MCF 10A (cell line): ENCODE data around the gene NOS2. TPM values are rescaled to one million over a fixed set of nuclear protein-coding genes. Genes with fewer than 3 reads are reported as not detected.

Experiments used
- BruUV-seq: library from RNA; stranded (reverse); fragments of 400-500 nt; replicated peaks from 2 replicates; lab custom pipeline; 2021; lab: Mats Ljungman, UMichigan
- CTCF ChIA-PET: fragments of 300-600 bp; sonication (Branson Sonifier 250); formaldehyde crosslinking; extraction: SDS; loops from one replicate; lab custom pipeline; 2021; ENCODE audit warnings: antibody characterized with exemption, inconsistent platforms; lab: Yijun Ruan, JAX
- POLR2A ChIA-PET: fragments of 300-600, 350-650 bp; sonication (Branson Sonifier 250); formaldehyde crosslinking; extraction: SDS; loops from one replicate; lab custom pipeline; 2020; ENCODE audit warnings: antibody characterized with exemption, inconsistent platforms; lab: Yijun Ruan, JAX
- DNase-seq: peaks from one replicate; pipeline ENCODE4 v3.0.0-alpha.2; 2018; ENCODE audit not compliant: unreplicated experiment
- H3K27ac Mint-ChIP-seq: one replicate; pipeline ENCODE4 v1.8.0; 2022; ENCODE audit warnings: mild to moderate bottlenecking, low read depth, mixed read lengths; ENCODE audit not compliant: unreplicated experiment
- H3K27me3 Mint-ChIP-seq: one replicate; pipeline ENCODE4 v1.8.0; 2022; ENCODE audit warnings: mixed read lengths; ENCODE audit not compliant: insufficient read depth, unreplicated experiment
- H3K36me3 Mint-ChIP-seq: one replicate; pipeline ENCODE4 v1.8.0; 2022; ENCODE audit warnings: mild to moderate bottlenecking, moderate library complexity, mixed read lengths; ENCODE audit not compliant: insufficient read depth, unreplicated experiment
- H3K4me1 Mint-ChIP-seq: one replicate; pipeline ENCODE4 v1.8.0; 2022; ENCODE audit warnings: mixed read lengths; ENCODE audit not compliant: insufficient read depth, unreplicated experiment
- H3K4me3 Mint-ChIP-seq: one replicate; pipeline ENCODE4 v1.8.0; 2022; ENCODE audit warnings: mild to moderate bottlenecking, moderate library complexity, mixed read lengths; ENCODE audit not compliant: unreplicated experiment
- H3K9me3 Mint-ChIP-seq: one replicate; pipeline ENCODE4 v1.8.0; 2022; ENCODE audit warnings: mixed read lengths; ENCODE audit not compliant: unreplicated experiment
- CTCF ChIP-seq: fragments of 200-600 bp; IDR thresholded peaks from one replicate; pipeline ENCODE4 v1.8.0; 2022; ENCODE audit warnings: antibody characterized with exemption, mild to moderate bottlenecking; ENCODE audit not compliant: unreplicated experiment
- intact Hi-C: fragments of 100-400 bp; cut with micrococcal nuclease; formaldehyde crosslinking; loops from 2 replicates; pipeline ENCODE4 v1.14.1; 2022
- total RNA-seq: library from RNA; stranded (reverse); gene quantifications from 2 replicates; pipeline ENCODE4 v1.2.3, GENCODE V29; 2022

The NOS2 gene
- total RNA-seq, 1 experiment from 2014 or later, result not detected

GRCh38 chr17:27809555-27809954 is 9.2 kb upstream of the NOS2 start:
- intact Hi-C loops, result loop anchor here (5.0 kb wide), 1 partner anchor 53 kb away; no protein-coding TSS in a partner anchor
- no peak for TF ChIP-seq CTCF
- Mint-ChIP-seq H3K9me3 (no peaks in the 10 kb centered on the region), H3K27ac (no peak overlapping the region), H3K4me3 (no peak overlapping the region), H3K27me3 (no peaks in the 10 kb centered on the region), H3K36me3 (no peaks in the 10 kb centered on the region), H3K4me1 (peaks cover 7% of the 10 kb centered on the region)
- ChIA-PET CTCF (interaction anchor here (0.5 to 22.3 kb wide), 5 partner anchors 10 to 470 kb away, joined by 3 to 445 read pairs (median 4); partner anchors contain the start of gene LYRM9), POLR2A (interaction anchor here (2.2 kb wide), 1 partner anchor 66 kb away, joined by 6 read pairs; no protein-coding TSS in a partner anchor)
- DNase-seq, result no peak
- no TSS peak for BruUV-seq

DNA sequence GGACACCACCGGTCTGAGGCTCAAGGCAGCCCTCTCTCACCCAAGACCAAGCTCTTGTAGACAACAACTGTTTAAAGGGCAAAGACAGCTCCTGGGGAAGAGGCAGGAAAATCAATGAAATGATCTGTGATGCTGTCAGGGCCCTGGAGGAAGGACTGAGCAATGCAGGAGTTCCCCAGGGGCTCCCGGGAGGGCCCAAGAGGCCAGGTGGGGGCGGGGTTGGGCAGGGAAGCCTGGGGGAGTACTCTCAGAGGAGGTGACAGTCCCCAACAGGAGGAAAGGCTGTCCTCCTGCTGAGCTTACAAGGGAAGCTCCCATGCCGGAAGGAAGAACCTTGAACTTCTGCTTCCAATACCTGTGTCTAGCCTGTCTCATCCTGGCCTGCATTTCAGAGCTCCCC is 8.3 kb upstream of the NOS2 start:
- Mint-ChIP-seq H3K4me1 (peaks cover 7% of the 10 kb centered on the region), H3K9me3 (no peaks in the 10 kb centered on the region), H3K36me3 (no peaks in the 10 kb centered on the region), H3K4me3 (no peak overlapping the region), H3K27ac (no peak overlapping the region), H3K27me3 (no peaks in the 10 kb centered on the region)
- TF ChIP-seq CTCF, result no peak
- CTCF ChIA-PET, result interaction anchor here (0.7 to 22.3 kb wide), 10 partner anchors 8 to 207 kb away, joined by 3 to 445 read pairs (median 4); partner anchors contain the start of genes LYRM9 and NOS2
- POLR2A ChIA-PET, result interaction anchor here (0.9 to 2.2 kb wide), 5 partner anchors 18 to 70 kb away, joined by 4 to 6 read pairs (median 5); no protein-coding TSS in a partner anchor
- no TSS peak for BruUV-seq
- DNase-seq, result no peak
- intact Hi-C loops, result loop anchor here (5.0 kb wide), 1 partner anchor 54 kb away; no protein-coding TSS in a partner anchor

DNA sequence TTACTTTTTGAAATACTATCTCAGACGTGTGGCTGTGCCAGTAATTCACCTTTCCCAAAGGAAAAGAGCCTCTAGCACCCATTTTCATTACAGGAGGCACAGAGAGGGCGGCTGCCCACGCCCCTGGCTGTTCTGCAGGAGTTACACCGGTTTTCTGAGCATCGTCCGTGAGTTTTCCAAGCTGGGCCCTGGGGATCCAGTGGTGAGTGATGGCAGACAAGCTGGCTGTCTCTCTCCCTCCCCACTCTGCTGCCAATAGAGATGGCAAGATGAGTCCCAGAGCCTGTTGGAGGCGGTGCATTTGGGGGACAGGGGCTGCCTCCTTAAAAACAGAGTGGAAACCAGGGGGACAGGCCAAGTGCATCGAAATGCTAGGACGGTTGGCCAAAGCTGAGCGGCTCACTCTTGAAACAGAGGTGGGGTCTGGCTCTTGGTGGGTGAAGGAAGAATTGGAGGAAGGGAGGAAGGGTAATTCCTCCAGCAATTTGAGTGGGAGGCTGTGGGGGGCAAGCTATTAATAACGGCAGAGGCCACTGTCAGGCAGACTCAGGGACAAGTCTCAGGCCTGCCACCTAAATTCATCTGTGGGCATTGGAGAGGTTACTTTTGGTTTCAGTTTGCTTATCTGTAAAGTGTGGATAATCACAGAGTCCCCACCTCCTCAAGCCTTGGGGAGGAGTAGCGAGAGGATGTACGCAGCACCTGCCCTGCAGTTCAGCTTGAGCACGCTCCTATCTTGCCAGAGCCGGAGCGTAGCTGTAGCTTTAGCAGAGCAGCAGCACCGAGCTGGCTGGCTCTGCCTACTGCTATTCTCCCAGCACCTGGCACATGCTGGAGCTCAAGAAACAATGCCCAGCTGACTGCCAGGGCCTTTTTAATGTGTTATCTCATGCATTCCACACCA is 7.5 kb upstream of the NOS2 start:
- no peak for DNase-seq
- TF ChIP-seq CTCF, result no peak
- Mint-ChIP-seq H3K27me3 (no peaks in the 10 kb centered on the region), H3K4me1 (peaks cover 7% of the 10 kb centered on the region), H3K27ac (no peak overlapping the region), H3K36me3 (no peaks in the 10 kb centered on the region), H3K9me3 (no peaks in the 10 kb centered on the region), H3K4me3 (no peak overlapping the region)
- ChIA-PET CTCF (interaction anchor here (0.7 to 22.3 kb wide), 12 partner anchors 7 to 206 kb away, joined by 3 to 445 read pairs (median 4); partner anchors contain the start of genes LYRM9 and NOS2), POLR2A (interaction anchor here (0.9 to 2.2 kb wide), 6 partner anchors 18 to 71 kb away, joined by 3 to 6 read pairs (median 4); no protein-coding TSS in a partner anchor)
- BruUV-seq, result no TSS peak
- intact Hi-C loops, result loop anchor here (5.0 kb wide), 1 partner anchor 54 kb away; no protein-coding TSS in a partner anchor
